ENCODE data around the gene EXOC3L4. TPM values are rescaled to one million over a fixed set of nuclear protein-coding genes. Genes with fewer than 3 reads are reported as not detected.
A peak's percentile ranks its signal among the peaks of the same experiment; 100 is the strongest.

The EXOC3L4 gene
- not detected for total RNA-seq (2021; ENCODE audit: unreplicated experiment)
- polyA plus RNA-seq (2012) = 0.15 and 0.34 TPM in 2 replicates
- Bru-seq, nascent RNA = percentile 7 among the genes with signal in this experiment
- percentile 0 among the genes with signal in this experiment for BruChase-seq, experiment 1, labeled RNA remaining after a 6-hour chase
- BruChase-seq, experiment 2, labeled RNA remaining after a 2-hour chase = percentile 7 among the genes with signal in this experiment
- long read RNA-seq, partial matches to known transcripts = 0 of 1 reads
- long read RNA-seq, other reads (novel, unspliced or antisense) = 1 of 1 reads

- Histone ChIP-seq H3K4me2 (ENCODE audit: low read length) (no peak within 1 kb of the TSS), H3K4me1 (ENCODE audit: control insufficient read depth in 1 of 2, insufficient read depth in 2 of 2, low read length in 2 of 2) (peaks cover 8 to 13% of the 10 kb centered on the region in 2 experiments), H3K27ac (ENCODE audit: low read depth, low read length) (no peak within 1 kb of the TSS), H3K4me3 (replicated peaks in 1 of 2; ENCODE audit: low read depth in 1 of 2, low read length in 2 of 2) (no peak within 1 kb of the TSS), H3K9me3 (ENCODE audit: control insufficient read depth in 1 of 2, insufficient read depth in 1 of 2, low read depth in 1 of 2, low read length in 2 of 2) (no peaks in the 10 kb centered on the region), H3K79me2 (ENCODE audit: insufficient read depth, low read length) (no peaks in the 10 kb centered on the region), H4K20me1 (ENCODE audit: insufficient read depth) (no peaks in the 10 kb centered on the region), H3K9me2 (ENCODE audit: insufficient read depth) (no peaks in the 10 kb centered on the region), H3K27me3 (ENCODE audit: insufficient read depth, low read length) (no peaks in the 10 kb centered on the region), H2AFZ (ENCODE audit: low read depth, low read length, poor library complexity, severe bottlenecking) (no peak within 1 kb of the TSS), H3K9ac (ENCODE audit: low read length) (no peak within 1 kb of the TSS), H3K36me3 (ENCODE audit: control insufficient read depth in 1 of 2, insufficient read depth in 2 of 2, low read length in 2 of 2) (no peaks in the 10 kb centered on the region)
- BruUV-seq (replicated peaks) = no TSS peak
- no peak for TF ChIP-seq ATF3 (IDR thresholded peaks at IDR 0.05)
- TF ChIP-seq SP1 (IDR thresholded peaks at IDR 0.05; ENCODE audit: low read depth) = no peak
- ChIA-PET POLR2A (interaction anchor here (1.0 kb wide), 1 partner anchor 10 kb away, joined by 6 read pairs; no protein-coding TSS in a partner anchor), CTCF (interaction anchor here (0.6 to 4.0 kb wide), 2 partner anchors 10 to 474 kb away, joined by 3 to 41 read pairs; no protein-coding TSS in a partner anchor), RAD21 (ENCODE audit: low non-redundant PET in 1 of 2, low total read pairs in 2 of 2, uncharacterized antibody in 2 of 2, unreplicated experiment in 2 of 2) (no interaction called here)
- no peak for DNase-seq (ENCODE audit: low read depth, low spot score)
- no peak for ATAC-seq
- intact Hi-C loops (cut with micrococcal nuclease) = no loop called here
Observed at GRCh38 chr14:103094406-103095209, at the start of gene EXOC3L4. Gene EXOC3L4 (plus strand): TSS chr14:103094725. CDS start chr14:103100220, 5,495 bp downstream.

- Histone ChIP-seq H3K79me2 (ENCODE audit: insufficient read depth, low read length) (peaks cover 89% of the 10 kb centered on the region), H4K20me1 (ENCODE audit: insufficient read depth) (no peaks in the 10 kb centered on the region; the same call in 1 of the 2 replicates), H2AFZ (ENCODE audit: low read depth, low read length, poor library complexity, severe bottlenecking) (no peak overlapping the region), H3K4me3 (replicated peaks in 1 of 2; ENCODE audit: low read depth in 1 of 2, low read length in 2 of 2) (no peak overlapping the region), H3K4me2 (ENCODE audit: low read length) (no peak overlapping the region), H3K36me3 (ENCODE audit: control insufficient read depth in 1 of 2, insufficient read depth in 2 of 2, low read length in 2 of 2) (no peaks in the 10 kb centered on the region; a peak in 1 of 4 replicates), H3K9me3 (ENCODE audit: control insufficient read depth in 1 of 2, insufficient read depth in 1 of 2, low read depth in 1 of 2, low read length in 2 of 2) (no peaks in the 10 kb centered on the region), H3K27me3 (ENCODE audit: insufficient read depth, low read length) (no peaks in the 10 kb centered on the region), H3K4me1 (ENCODE audit: control insufficient read depth in 1 of 2, insufficient read depth in 2 of 2, low read length in 2 of 2) (no peaks in the 10 kb centered on the region), H3K9me2 (ENCODE audit: insufficient read depth) (no peaks in the 10 kb centered on the region), H3K27ac (ENCODE audit: low read depth, low read length) (no peak overlapping the region), H3K9ac (ENCODE audit: low read length) (no peak overlapping the region)
- ChIA-PET CTCF (no interaction called here), RAD21 (ENCODE audit: low non-redundant PET in 1 of 2, low total read pairs in 2 of 2, uncharacterized antibody in 2 of 2, unreplicated experiment in 2 of 2) (no interaction called here), POLR2A (no interaction called here)
- TF ChIP-seq ZFX (IDR thresholded peaks at IDR 0.05) (no peak), ELF1 (IDR thresholded peaks at IDR 0.05; ENCODE audit: borderline replicate concordance, low read depth) (no peak), SIN3A (IDR thresholded peaks at IDR 0.05; ENCODE audit: low read depth) (no peak), ZNF274 (IDR thresholded peaks at IDR 0.05; ENCODE audit: low read depth, low read length) (no peak), CEBPB (IDR thresholded peaks at IDR 0.05; ENCODE audit: low read depth) (no peak), SP1 (IDR thresholded peaks at IDR 0.05; ENCODE audit: low read depth) (no peak), ATF3 (IDR thresholded peaks at IDR 0.05) (no peak)
- TF ChIP-seq, protein P1, sequence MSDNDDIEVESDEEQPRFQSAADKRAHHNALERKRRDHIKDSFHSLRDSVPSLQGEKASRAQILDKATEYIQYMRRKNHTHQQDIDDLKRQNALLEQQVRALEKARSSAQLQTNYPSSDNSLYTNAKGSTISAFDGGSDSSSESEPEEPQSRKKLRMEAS (IDR thresholded peaks at IDR 0.05) = no peak
- TF ChIP-seq, protein P2, sequence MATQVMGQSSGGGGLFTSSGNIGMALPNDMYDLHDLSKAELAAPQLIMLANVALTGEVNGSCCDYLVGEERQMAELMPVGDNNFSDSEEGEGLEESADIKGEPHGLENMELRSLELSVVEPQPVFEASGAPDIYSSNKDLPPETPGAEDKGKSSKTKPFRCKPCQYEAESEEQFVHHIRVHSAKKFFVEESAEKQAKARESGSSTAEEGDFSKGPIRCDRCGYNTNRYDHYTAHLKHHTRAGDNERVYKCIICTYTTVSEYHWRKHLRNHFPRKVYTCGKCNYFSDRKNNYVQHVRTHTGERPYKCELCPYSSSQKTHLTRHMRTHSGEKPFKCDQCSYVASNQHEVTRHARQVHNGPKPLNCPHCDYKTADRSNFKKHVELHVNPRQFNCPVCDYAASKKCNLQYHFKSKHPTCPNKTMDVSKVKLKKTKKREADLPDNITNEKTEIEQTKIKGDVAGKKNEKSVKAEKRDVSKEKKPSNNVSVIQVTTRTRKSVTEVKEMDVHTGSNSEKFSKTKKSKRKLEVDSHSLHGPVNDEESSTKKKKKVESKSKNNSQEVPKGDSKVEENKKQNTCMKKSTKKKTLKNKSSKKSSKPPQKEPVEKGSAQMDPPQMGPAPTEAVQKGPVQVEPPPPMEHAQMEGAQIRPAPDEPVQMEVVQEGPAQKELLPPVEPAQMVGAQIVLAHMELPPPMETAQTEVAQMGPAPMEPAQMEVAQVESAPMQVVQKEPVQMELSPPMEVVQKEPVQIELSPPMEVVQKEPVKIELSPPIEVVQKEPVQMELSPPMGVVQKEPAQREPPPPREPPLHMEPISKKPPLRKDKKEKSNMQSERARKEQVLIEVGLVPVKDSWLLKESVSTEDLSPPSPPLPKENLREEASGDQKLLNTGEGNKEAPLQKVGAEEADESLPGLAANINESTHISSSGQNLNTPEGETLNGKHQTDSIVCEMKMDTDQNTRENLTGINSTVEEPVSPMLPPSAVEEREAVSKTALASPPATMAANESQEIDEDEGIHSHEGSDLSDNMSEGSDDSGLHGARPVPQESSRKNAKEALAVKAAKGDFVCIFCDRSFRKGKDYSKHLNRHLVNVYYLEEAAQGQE (IDR thresholded peaks at IDR 0.05; ENCODE audit: low read depth) = peak; percentile 39
- ATAC-seq (no peak), DNase-seq (ENCODE audit: low read depth, low spot score) (no peak)
- no TSS peak for BruUV-seq (replicated peaks)
- intact Hi-C loops (cut with micrococcal nuclease) = no loop called here
Observed at GRCh38 chr14:103045371-103045869, 49.1 kb upstream of the EXOC3L4 start.

All from HCT116 (cell line).